K562 (cell line): ENCODE measurements around the gene ELOF1. TPM values are rescaled to one million over a fixed set of nuclear protein-coding genes. Genes with fewer than 3 reads are reported as not detected.
A peak's percentile ranks its signal among the peaks of the same experiment; 100 is the strongest.

Source experiments
- ARID1B ChIP-seq: fragments of 450-650 bp; IDR thresholded peaks from 2 replicates; pipeline ENCODE4 v1.6.1; 2016; ENCODE audit warnings: antibody characterized with exemption, mild to moderate bottlenecking, inconsistent platforms
- CEBPZ ChIP-seq: fragments of 150-350 bp; IDR thresholded peaks from 2 replicates; pipeline ENCODE4 v1.6.1; 2014; ENCODE audit warnings: low read depth, mild to moderate bottlenecking, low read length, borderline replicate concordance
- NCOA2 ChIP-seq, 2 experiments: fragments of 450-650 bp; IDR thresholded peaks; 2 replicates each; pipeline ENCODE4 v1.6.1; 2018; ENCODE audit warnings: mild to moderate bottlenecking in 2 of 2, moderate library complexity in 1 of 2; ENCODE audit not compliant: partially characterized antibody in 2 of 2
- PKNOX1 ChIP-seq: fragments of 450-650 bp; IDR thresholded peaks from 2 replicates; pipeline ENCODE4 v1.6.1; 2016
- POLR2A ChIP-seq: fragments of 450-650 bp; conservative IDR thresholded peaks from 2 replicates; pipeline ENCODE4 v1.6.1; 2016
- SREBF2 ChIP-seq: sonication (generic); formaldehyde crosslinking; IDR thresholded peaks from 2 replicates; pipeline ENCODE4 v1.4.0; 2020; ENCODE audit warnings: mild to moderate bottlenecking, missing genetic modification reagents
- STAT5A ChIP-seq: IDR thresholded peaks from 2 replicates; pipeline ENCODE4 v1.6.1; 2012; ENCODE audit warnings: low read length, inconsistent platforms, borderline replicate concordance
- TBP ChIP-seq: optimal IDR thresholded peaks from 2 replicates; pipeline ENCODE3; 2011; ENCODE audit warnings: low read depth, low read length, improper control_type of control experiment
- TOE1 ChIP-seq, 2 experiments: fragments of 450-650 bp in 1 of 2; sonication (generic) in 1 of 2; formaldehyde crosslinking in 1 of 2; IDR thresholded peaks; 2 replicates each; pipeline versions ENCODE4 v1.7.1 to v1.8.0; 2016 to 2022; ENCODE audit warnings: borderline replicate concordance in 2 of 2, mild to moderate bottlenecking in 2 of 2, antibody characterized with exemption in 1 of 2, inconsistent platforms in 1 of 2, low read depth in 1 of 2, missing genetic modification reagents in 1 of 2, moderate library complexity in 1 of 2
- ZFX ChIP-seq: sonication (generic); formaldehyde crosslinking; IDR thresholded peaks from 2 replicates; pipeline ENCODE4 v1.8.0; 2022; ENCODE audit warnings: mild to moderate bottlenecking, missing genetic modification reagents, moderate library complexity
- ZNF280B ChIP-seq: fragments of 250-450 bp; sonication (Bioruptor Pico); IDR thresholded peaks from 2 replicates; pipeline ENCODE4 v1.5.1; 2021; ENCODE audit warnings: mild to moderate bottlenecking
- ZNF589 ChIP-seq: fragments of 200-800 bp; sonication (Bioruptor generic); IDR thresholded peaks from 2 replicates; pipeline ENCODE4 v1.6.1; 2016; ENCODE audit warnings: low read depth, missing genetic modification characterization, missing compliant biosample characterization
- ZNF740 ChIP-seq, 3 experiments: fragments of 200-800 bp in 1 of 3; sonication (Bioruptor generic) in 1 of 3; sonication (generic) in 1 of 3; formaldehyde crosslinking in 1 of 3; IDR thresholded peaks; 2 replicates each; pipeline versions ENCODE4 v1.6.1 to v1.8.0; 2016 to 2022; ENCODE audit warnings: mild to moderate bottlenecking in 2 of 3, missing compliant biosample characterization in 2 of 3, missing genetic modification characterization in 2 of 3, missing genetic modification reagents in 1 of 3
- ZNF79 ChIP-seq: fragments of 250-450 bp; sonication (Bioruptor Pico); IDR thresholded peaks from 2 replicates; pipeline ENCODE4 v1.4.0; 2020; ENCODE audit warnings: low read depth, mild to moderate bottlenecking, moderate library complexity
- polyA plus RNA-seq, 8 experiments: library from polyadenylated mRNA; depleted of rRNA in 4 of 8; stranded (reverse) in 5 of 8; unstranded in 3 of 8; fragments of >200 nt; fragmentation: Nextera tagmentation in 2 of 8; fragmentation: Illumina TruSeq in 1 of 8; extraction: Ambion mirVana in 2 of 8; extraction: Trizol in 1 of 8; gene quantifications; 2 replicates each; pipeline versions ENCODE4 v1.2.1 to v1.2.3, GENCODE V29; 2011 to 2014; ENCODE audit warnings: inconsistent platforms in 1 of 8, missing spikeins in 1 of 8
- total RNA-seq, 7 experiments: library from RNA; depleted of rRNA in 6 of 7; stranded (reverse); fragments of >200 nt in 6 of 7; fragmentation: Illumina TruSeq in 2 of 7; extraction: Trizol in 2 of 7; gene quantifications; 2 replicates each; pipeline versions ENCODE4 v1.2.1 to v1.2.3, GENCODE V29; 2011 to 2021; ENCODE audit warnings: low replicate concordance in 1 of 7

ELOF1 gene
- total and polyA plus RNA-seq, 9 of the 15 experiments (the other 6 are each of a cell fraction or from before 2014, with no cell fraction given): 16.7 to 147 (median 74.2) TPM

- TF ChIP-seq CEBPZ: no peak
- TF ChIP-seq SREBF2 (CRISPR knock-in tag): no peak
- no peak for TF ChIP-seq ZNF589 (CRISPR knock-in tag)
- TF ChIP-seq POLR2A: 0 out of 2 replicates have a peak, but pooled peaks have one; percentile 36
- TF ChIP-seq PKNOX1: no peak
- TF ChIP-seq ZNF740 (CRISPR knock-in tag; IDR thresholded peaks at IDR 0.05): peak; percentile 48; the same call in 1 of the 2 replicates
- no peak; a peak in 1 of 4 replicates for TF ChIP-seq ZNF740 (tag; IDR thresholded peaks at IDR 0.05)
- TF ChIP-seq ZFX (CRISPR knock-in tag): peak; percentile 38
- no peak for TF ChIP-seq TOE1 (IDR thresholded peaks at IDR 0.05; ENCODE audit: borderline replicate concordance)
- no peak for TF ChIP-seq TOE1 (CRISPR knock-in tag; IDR thresholded peaks at IDR 0.05; ENCODE audit: borderline replicate concordance, low read depth)
- no peak for TF ChIP-seq STAT5A
- no peak for TF ChIP-seq ZNF79
- no peak for TF ChIP-seq NCOA2 (IDR thresholded peaks at IDR 0.05; ENCODE audit: partially characterized antibody in 2 of 2)
- no peak for TF ChIP-seq ZNF280B (CRISPR knock-in tag)
- TF ChIP-seq TBP: peak; percentile 26
- peak; percentile 64 for TF ChIP-seq ARID1B
Measured at GRCh38 chr19:11539495-11540365, 19.3 kb downstream of the ELOF1 start (continued).
